GM15510 (cell line): ENCODE measurements around the gene BDH2.

Source experiments
- POLR2A ChIP-seq: IDR thresholded peaks from 3 replicates; pipeline ENCODE4 v1.6.1; 2011; ENCODE audit warnings: borderline replicate concordance; ENCODE audit not compliant: insufficient read length; ENCODE audit errors: extremely low read depth

Gene BDH2

DNA sequence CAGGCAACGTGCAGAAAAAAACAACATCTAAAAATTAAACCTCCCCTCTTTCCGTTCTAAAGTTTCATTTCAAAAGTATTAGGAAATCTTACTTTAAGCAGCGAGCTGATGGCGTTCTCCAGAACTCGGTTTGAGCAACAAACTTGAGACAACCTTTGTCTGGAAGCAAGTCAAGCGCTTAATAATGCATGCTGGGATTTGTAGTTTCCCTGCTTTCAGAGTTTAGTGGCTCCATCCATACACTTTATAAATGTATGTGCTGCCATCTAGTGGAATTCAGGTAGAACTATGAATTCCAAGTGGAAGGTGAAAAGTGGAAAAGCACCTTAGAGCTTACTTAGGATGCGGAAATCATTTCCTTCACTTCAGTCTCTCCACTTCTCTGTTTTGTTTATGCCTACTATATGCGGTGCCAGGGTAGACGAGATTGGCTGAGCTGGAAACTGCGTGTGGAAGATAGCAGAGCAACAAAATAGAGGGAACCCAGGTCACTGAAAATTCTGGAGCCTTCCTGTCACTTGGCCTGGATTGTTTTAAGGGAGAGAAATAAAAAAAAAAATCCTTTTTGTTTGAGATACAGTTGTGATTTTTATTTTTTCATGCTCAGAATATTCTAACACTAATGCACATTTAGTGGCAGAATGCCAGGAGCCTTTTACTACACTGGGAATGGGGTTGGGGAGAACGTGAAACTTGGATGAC lies at the start of gene BDH2:
Gene BDH2, minus strand, starts transcription at position 144 of the 702 bp plus-strand sequence. CDS start 3,580 bp downstream, outside the sequence.
- no peak for TF ChIP-seq POLR2A

DNA sequence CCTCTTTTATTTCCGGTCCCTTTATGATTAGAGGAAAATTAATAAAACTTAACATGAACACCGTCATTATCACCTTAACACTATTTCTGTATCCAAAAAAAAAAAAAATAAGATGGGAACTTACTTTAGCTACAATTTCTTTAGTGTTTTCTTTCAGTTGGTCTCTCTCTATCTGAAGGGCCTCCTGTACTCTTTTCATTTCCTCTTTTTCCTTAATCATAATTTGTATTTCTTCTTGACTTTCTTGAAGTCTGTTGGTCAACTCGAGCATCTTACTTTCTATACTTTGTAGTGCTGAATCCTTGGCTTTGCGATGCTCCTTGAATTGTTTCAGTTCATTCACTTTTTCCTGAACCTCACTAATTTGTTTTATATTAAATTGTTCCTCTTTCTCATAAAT lies 45.3 kb upstream of the BDH2 start:
- TF ChIP-seq POLR2A: no peak

DNA sequence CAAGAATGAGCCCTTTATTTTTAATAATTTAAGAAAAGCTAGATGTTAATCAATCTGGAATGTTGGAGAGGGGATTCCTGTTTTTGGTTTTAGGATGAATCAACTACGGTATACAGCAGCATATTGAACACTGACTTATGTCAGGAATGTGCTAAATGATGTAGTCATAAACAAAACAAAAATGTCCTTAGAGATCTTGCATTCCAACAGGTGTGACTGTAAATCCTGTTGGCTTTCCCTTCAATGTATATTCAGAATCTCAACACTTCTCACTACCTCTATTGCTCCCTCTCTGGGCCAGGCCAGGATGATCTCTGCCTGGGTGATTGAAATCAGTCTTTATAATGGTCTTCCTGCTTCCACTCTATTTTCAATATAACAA lies 37.8 kb upstream of the BDH2 start:
- TF ChIP-seq POLR2A: no peak

DNA sequence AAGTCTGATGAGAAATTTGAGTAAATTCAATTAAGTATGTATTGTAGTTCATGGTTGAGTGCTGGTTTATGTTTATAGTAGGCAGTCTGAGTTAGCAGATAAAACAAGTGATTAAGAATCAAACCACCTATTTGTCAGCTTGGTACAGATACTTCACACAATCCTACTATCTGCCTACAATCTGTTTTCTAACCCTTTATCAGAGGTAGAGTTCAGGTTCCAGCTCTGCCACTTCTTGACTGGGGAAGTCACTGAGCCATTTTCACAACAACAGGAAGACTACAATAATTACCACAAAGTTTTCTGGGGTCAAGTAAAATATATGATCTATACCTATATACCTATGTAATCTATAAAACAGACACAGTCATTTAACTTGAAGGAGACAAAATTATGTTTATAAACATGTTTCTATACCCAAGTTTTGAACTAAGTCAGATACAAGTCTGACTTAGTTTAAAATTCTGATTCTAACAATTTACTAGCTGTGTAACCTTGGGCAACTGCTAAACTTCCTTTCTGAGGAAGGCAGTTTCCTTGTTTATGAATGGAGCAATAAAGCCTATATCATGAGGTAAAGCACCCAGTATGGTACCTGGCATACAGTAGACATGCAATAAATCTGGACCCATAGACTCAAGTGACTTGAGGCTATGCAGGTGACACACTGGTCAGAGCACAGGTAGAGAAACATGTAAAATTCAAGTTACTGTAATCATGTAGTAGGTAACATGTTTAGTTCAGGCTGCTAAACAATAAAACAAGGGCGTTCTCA lies 37.2 kb upstream of the BDH2 start:
- TF ChIP-seq POLR2A: no peak

DNA sequence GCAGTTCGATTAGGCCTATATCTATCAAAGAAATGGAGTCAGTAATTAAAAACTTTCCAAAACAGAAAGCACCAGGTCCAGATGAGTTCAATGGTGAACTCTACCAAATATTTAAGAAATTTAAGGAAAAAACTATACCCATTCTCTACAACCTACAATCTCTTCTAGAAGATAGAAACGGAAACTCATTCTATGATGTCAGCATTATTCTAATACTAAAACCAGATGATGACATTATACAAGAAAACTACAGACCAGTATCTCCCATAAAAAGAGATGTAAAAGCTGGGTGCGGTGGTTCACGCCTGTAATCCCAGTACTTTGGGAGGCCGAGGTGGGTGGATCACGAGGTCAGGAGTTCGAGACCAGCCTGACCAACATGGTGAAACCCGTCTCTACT lies 29.5 kb upstream of the BDH2 start:
- TF ChIP-seq POLR2A: no peak

DNA sequence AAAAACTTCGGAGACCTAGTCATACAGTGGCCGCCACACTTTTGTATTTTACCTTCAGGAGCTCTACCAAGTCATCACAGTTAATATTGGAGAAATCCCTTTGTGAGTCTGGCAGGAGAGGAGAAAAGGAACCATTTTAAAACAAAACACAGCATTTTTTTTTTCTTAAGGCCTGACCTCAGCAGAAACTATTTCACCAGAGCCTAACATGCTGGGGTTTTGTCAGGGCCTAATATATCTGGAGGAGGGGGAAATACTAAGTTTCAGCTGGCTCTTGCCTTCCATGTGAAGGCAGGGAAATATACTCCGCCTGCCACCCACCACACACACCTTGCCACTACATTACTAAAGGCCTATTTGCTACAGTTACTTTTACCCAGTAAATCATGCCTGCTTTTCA lies 26.5 kb upstream of the BDH2 start:
- no peak for TF ChIP-seq POLR2A

DNA sequence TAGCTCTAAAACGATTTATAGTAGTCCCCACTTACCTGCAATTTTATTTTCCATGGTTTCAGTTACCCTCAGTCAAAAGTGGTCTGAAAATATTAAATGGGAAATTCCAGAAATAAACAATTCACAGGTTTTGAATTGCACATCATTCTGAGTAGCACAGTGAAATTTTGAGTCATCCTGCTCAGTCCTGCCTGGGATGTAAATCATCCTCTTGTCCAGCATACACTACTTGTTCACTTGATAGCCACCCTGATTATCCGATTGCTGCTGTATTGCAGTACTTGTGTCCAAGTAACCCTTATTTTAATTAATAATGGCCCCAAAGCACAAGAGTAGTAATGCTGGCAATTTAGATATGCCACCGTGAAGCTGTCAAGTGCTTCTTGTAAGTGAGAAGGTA lies 23.5 kb upstream of the BDH2 start:
- no peak for TF ChIP-seq POLR2A

DNA sequence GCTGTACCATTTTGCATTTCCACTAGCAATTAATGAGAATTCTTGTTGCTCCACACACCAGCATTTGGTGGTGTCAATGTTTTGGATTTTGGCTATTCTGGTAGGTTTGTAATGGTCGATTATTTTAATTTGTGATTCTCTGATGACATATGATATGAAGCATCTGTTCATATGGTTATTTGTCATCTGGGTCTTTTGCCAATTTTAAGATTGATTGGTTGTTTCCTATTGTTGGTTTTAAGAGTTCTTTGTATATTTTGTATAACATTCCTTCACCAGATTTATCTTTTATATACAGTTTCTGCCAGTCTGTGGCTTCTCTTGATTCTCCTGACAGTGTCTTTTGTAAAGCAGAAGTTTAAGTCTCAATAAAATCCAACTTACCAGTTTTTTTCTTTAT lies 18.5 kb upstream of the BDH2 start:
- no peak for TF ChIP-seq POLR2A

DNA sequence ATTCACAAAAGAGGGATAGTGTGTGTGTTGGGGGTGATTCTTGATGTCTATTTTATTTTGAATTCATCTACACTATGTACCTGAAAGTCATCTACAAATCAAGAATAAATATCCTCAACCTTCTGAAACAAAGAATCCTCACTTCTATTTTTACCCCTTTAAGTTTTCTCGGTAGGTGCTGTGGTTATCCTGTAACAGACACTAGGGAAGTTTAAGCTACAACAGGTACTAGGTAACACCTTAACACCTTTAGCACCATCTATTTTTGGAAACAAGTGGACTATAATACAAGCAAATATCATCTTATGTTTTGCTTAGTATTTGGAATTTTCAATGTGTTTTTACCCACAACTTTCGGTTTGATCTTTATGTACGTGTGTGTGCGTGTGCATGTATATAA lies 12.0 kb upstream of the BDH2 start:
- no peak for TF ChIP-seq POLR2A

DNA sequence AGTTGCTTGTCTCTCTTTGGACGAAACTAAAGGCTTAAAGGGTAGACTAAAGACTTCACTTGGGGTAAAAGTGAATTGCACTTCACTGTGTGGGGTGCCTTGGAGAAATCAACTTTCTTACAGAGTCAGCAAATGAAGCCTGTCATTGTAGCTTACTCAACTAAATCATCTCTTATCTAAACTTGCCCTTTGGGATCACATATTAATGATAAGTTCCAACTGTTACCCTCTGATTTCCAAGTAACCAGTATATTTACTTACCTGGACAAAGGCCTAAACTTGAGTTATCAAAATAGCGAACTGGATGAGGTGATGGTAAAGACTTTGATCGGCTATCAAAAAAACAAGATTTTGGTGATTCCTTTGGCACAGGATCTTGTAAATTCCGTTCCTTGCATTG lies 8.9 kb upstream of the BDH2 start:
- TF ChIP-seq POLR2A: no peak

DNA sequence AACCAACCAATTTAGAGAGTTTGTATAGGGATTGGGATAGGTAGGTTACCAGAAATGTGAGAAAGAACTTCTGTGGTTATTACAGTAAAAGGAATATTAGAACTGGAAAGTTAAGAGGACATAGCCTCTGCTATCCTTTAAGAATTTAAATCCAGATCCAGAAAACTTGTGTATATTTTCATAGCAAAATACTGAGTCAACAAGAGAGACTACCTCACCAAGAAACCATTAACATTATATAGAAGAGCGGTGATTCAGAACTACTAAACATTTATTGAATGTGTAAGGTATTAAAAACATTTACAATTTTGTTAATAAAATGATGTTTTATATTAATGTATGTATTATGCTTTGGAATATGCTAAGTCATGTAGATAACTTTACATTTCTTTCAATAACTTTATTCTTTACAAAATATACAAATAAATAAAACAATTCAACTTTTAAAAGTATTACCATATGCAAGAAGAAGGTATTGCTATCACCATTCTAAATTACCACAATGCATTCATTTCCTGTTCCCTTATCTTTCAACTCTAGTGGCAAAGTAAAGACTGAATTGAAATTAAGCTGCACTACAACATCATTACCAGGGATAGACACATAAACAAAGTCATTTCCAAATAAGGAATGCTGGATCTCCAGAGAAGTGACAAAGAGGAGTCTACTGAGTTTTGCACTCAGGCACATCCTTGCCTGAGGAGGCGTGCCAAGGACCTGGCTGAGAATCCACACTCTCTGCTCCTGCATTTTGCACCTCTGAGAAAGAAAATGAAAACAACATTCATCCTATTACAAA lies 6.1 kb upstream of the BDH2 start:
- TF ChIP-seq POLR2A: no peak

DNA sequence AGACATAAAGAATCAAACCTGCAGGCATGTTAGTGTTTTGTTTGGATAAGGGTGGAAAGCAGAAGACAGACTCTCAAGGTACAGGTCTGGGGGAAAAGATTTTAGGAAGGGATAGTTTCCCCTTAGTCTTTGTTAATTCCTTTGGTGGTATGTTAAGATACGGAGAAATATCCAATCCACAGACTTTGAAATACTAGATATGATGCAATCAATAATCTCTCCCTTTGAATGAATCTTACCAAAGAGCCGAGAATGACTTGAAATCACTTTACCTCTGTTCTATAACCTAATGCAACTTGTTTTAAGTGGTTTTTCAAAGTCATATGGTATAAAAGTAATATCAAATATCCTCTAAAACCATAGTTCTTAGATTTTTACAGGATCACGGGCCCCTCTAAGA lies 5.3 kb upstream of the BDH2 start:
- no peak for TF ChIP-seq POLR2A

DNA sequence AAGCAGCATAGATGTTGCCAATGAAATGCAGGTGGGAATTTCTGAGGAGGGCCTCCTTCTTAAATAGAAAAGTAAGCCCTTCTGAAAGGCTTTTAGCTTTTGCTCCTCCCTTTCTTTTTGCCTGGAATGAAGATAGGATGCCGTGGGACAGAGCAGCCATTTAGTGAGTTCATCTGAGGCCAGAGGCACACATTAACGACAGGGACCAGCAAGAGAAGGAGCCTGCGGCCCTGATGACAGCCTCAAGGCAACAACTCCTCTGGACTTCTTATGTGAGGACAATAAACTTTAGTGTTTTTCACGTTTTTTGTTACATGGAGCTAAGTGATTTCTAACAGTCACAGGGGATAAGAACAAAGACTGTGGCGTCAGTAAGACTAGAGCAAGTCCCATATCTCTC lies 1.1 kb upstream of the BDH2 start:
- no peak for TF ChIP-seq POLR2A

DNA sequence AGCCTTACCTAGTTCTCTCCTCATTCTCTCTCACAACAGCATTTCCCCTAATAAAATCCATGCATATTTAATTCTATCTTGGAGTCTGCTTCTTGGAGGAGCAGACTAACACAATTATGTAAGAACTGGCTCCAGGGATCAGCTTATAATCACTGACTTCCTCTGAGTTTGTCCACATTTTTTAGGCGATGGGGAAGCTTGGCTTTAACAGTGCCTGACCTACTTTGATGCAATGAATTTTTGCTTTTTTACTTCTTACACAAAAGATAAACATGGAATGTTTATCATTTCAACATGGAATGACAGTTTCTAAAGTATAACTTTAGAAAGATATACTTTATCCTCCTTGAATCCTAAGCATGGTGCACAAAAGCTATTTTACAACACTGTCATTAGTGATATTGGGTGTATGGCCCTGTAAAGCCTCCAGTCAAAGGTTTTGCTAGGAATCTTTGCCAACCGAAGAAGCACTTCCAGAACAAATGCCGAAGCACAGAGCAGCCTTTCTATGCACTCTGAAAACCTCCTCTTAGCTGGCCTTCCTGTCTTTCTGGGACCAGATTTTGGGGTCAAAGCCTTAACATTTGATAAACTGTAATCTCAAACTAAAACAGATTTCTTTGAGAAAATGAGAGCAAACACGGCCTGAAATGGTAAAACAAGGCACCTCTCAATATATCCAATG lies 736 bp downstream of the BDH2 start:
- no peak for TF ChIP-seq POLR2A

DNA sequence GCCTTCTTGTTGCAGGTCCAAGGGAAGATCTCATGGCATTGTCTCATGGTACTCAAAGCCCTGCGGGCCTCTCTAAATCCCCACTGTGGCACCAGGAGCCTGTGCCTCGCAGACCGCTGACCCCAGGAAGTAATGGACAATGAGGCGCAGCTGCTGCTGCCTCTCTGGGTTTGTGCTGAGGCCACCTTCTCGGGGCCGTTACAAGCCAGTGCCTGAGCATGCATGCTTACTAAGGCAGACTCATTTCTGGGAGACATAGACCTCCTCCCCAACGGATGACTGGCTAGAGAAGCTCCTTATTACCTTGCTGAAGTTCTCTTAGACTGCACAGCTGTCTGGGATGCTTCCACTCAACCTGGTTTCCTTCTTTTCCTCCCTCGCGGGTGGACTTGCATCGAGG lies 1.3 kb downstream of the BDH2 start:
- no peak for TF ChIP-seq POLR2A
